CD4-positive, alpha-beta T cell (primary cell): ENCODE measurements around the gene C11orf52. TPM values are rescaled to one million over a fixed set of nuclear protein-coding genes. Genes with fewer than 3 reads are reported as not detected.

ENCODE experiments used
- ATAC-seq: fragments of 200-7000 bp; cut with Tn5 transposase; one replicate; pipeline ENCODE4 v1.10.0; 2022; ENCODE audit warnings: mild to moderate bottlenecking; ENCODE audit not compliant: poor library complexity
- CTCF ChIA-PET: fragments of 350-600 bp; sonication (Branson Sonifier 250); formaldehyde crosslinking; loops from one replicate; lab custom pipeline; 2021; ENCODE audit warnings: antibody characterized with exemption, inconsistent platforms; lab: Charles Lee
- POLR2A ChIA-PET: fragments of 350-600 bp; sonication (Branson Sonifier 250); formaldehyde crosslinking; loops from one replicate; lab custom pipeline; 2021; ENCODE audit warnings: antibody characterized with exemption, inconsistent platforms; lab: Charles Lee
- DNase-seq, 14 experiments: peaks; one replicate each; pipeline ENCODE4 v3.0.0-alpha.2; 2013 to 2020; ENCODE audit warnings: mixed read lengths in 2 of 14
- H3K27ac ChIP-seq, 2 donors: one replicate each; pipeline versions ENCODE4 v1.5.1 to v1.7.0; 2013; ENCODE audit warnings: low read length in 2 of 2, low read depth in 1 of 2, mild to moderate bottlenecking in 1 of 2
- H3K27me3 ChIP-seq, 2 experiments: 1 replicate in 1 of 2; 2 replicates in 1 of 2; pipeline versions ENCODE4 v1.6.1 to v1.7.0; 2013; ENCODE audit warnings: low read length in 2 of 2, control low read depth in 1 of 2, mild to moderate bottlenecking in 1 of 2, moderate library complexity in 1 of 2; ENCODE audit not compliant: insufficient read depth in 2 of 2, control insufficient read depth in 1 of 2
- H3K36me3 ChIP-seq: one replicate; pipeline ENCODE4 v1.6.1; 2013; ENCODE audit warnings: low read length, control low read depth; ENCODE audit not compliant: insufficient read depth
- H3K4me1 ChIP-seq: one replicate; pipeline ENCODE4 v1.6.1; 2013; ENCODE audit warnings: low read length, control low read depth; ENCODE audit not compliant: insufficient read depth
- H3K4me3 ChIP-seq: one replicate; pipeline ENCODE4 v1.5.1; 2013; ENCODE audit warnings: mild to moderate bottlenecking, low read length, moderate library complexity
- H3K9me3 ChIP-seq, 2 experiments: 1 replicate in 1 of 2; 2 replicates in 1 of 2; pipeline versions ENCODE4 v1.6.1 to v1.7.0; 2013; ENCODE audit warnings: low read length in 2 of 2, mild to moderate bottlenecking in 2 of 2, control low read depth in 1 of 2, moderate library complexity in 1 of 2; ENCODE audit not compliant: control insufficient read depth in 1 of 2, insufficient read depth in 1 of 2
- H3K27ac Mint-ChIP-seq: one replicate; pipeline ENCODE4 v1.8.0; 2020; ENCODE audit warnings: mixed read lengths
- H3K27me3 Mint-ChIP-seq: one replicate; pipeline ENCODE4 v1.8.0; 2021; ENCODE audit warnings: mixed read lengths
- H3K36me3 Mint-ChIP-seq: one replicate; pipeline ENCODE4 v1.8.0; 2021; ENCODE audit warnings: low read depth, mixed read lengths
- H3K4me1 Mint-ChIP-seq: one replicate; pipeline ENCODE4 v1.8.0; 2021; ENCODE audit warnings: low read depth, mixed read lengths
- H3K4me3 Mint-ChIP-seq: one replicate; pipeline ENCODE4 v1.8.0; 2020; ENCODE audit warnings: mild to moderate bottlenecking, mixed read lengths
- H3K9me3 Mint-ChIP-seq: one replicate; pipeline ENCODE4 v1.8.0; 2020; ENCODE audit warnings: mixed read lengths
- intact Hi-C, 2 experiments: fragments of 100-400 bp; cut with DNase I in 1 of 2; cut with micrococcal nuclease in 1 of 2; formaldehyde crosslinking; loops; one replicate each; pipeline versions ENCODE4 v1.15.1 to v1.9.0; 2023 to 2025; cut with DNase I, micrococcal nuclease
- total RNA-seq, 174 experiments: library from RNA in 2 of 174; stranded (reverse) in 2 of 174; gene quantifications; one replicate each; pipeline ENCODE4 v1.2.3 and lab custom pipeline; 2021 to 2026
- TF ChIP-seq, protein P1 (sequence below): fragments of 200-600 bp; IDR thresholded peaks from one replicate; pipeline ENCODE4 v1.8.0; 2022; ENCODE audit warnings: antibody characterized with exemption, mild to moderate bottlenecking

Gene C11orf52
- total RNA-seq, 2 experiments from 2014 or later, result not detected

DNA sequence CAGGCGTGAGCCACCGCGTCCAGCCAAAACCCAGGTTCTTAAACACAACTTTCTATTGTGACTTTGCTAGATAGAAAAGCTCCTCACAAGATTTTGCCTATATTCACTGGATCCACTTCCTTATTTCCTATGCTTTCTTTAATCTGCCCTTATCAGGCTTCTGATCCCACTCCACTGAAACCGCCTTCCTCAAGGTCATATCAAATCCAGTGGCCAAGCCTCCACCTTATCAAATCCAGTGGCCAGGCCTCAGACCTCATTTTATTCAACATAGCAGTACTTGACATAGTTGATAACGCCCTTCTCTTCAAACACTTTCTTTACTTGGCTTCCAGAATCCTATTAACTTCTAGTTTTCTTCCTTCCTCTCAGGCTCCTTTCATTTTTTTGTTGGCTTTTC, 48.0 kb downstream of the C11orf52 start:
- DNase-seq (no peak), ATAC-seq (no peak)
- no peaks in the 10 kb centered on the region for H3K27me3 Mint-ChIP-seq
- CTCF ChIA-PET, result no interaction called here
- Histone ChIP-seq H3K4me1 (no peaks in the 10 kb centered on the region), H3K27ac (no peak overlapping the region), H3K36me3 (no peaks in the 10 kb centered on the region), H3K4me3 (no peak overlapping the region), H3K27me3 (no peaks in the 10 kb centered on the region), H3K9me3 (no peaks in the 10 kb centered on the region)
- TF ChIP-seq, protein P1, sequence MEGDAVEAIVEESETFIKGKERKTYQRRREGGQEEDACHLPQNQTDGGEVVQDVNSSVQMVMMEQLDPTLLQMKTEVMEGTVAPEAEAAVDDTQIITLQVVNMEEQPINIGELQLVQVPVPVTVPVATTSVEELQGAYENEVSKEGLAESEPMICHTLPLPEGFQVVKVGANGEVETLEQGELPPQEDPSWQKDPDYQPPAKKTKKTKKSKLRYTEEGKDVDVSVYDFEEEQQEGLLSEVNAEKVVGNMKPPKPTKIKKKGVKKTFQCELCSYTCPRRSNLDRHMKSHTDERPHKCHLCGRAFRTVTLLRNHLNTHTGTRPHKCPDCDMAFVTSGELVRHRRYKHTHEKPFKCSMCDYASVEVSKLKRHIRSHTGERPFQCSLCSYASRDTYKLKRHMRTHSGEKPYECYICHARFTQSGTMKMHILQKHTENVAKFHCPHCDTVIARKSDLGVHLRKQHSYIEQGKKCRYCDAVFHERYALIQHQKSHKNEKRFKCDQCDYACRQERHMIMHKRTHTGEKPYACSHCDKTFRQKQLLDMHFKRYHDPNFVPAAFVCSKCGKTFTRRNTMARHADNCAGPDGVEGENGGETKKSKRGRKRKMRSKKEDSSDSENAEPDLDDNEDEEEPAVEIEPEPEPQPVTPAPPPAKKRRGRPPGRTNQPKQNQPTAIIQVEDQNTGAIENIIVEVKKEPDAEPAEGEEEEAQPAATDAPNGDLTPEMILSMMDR, result no peak
- no peak overlapping the region for H3K4me3 Mint-ChIP-seq
- no peak overlapping the region for H3K27ac Mint-ChIP-seq
- no peaks in the 10 kb centered on the region for H3K4me1 Mint-ChIP-seq
- intact Hi-C loops, result no loop called here
- no peaks in the 10 kb centered on the region for H3K9me3 Mint-ChIP-seq
- H3K36me3 Mint-ChIP-seq, result no peaks in the 10 kb centered on the region
- POLR2A ChIA-PET, result no interaction called here

DNA sequence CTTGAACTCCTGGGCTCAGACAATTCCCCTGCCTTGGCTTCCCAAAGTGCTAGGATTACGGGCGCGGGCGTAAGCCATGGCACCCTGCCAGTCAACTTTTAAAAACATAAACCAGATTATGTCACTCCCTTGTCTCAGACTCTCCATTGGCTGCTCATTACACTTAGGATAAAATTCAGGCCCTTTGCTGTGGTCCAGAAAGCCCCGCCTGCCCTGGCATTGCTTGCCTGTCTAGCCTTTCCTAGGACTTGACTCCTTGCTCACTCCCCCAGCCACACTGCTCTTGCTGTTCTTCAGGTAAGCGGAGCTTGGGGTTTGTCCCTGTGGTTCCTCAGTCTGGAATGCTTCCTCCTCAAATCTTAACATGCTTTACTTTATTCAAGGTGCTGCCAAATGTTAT, 48.9 kb downstream of the C11orf52 start:
- H3K27ac ChIP-seq, result no peak overlapping the region
- POLR2A ChIA-PET, result no interaction called here
- H3K9me3 Mint-ChIP-seq, result no peaks in the 10 kb centered on the region
- no peak overlapping the region for H3K4me3 ChIP-seq
- CTCF ChIA-PET, result no interaction called here
- H3K36me3 Mint-ChIP-seq, result no peaks in the 10 kb centered on the region
- H3K27me3 ChIP-seq, result no peaks in the 10 kb centered on the region
- no peaks in the 10 kb centered on the region for H3K27me3 Mint-ChIP-seq
- H3K4me3 Mint-ChIP-seq, result no peak overlapping the region
- DNase-seq (no peak), ATAC-seq (no peak)
- no peaks in the 10 kb centered on the region for H3K4me1 Mint-ChIP-seq
- H3K27ac Mint-ChIP-seq, result no peak overlapping the region
- TF ChIP-seq, protein P1, result no peak
- H3K4me1 ChIP-seq, result no peaks in the 10 kb centered on the region
- H3K36me3 ChIP-seq, result no peaks in the 10 kb centered on the region
- intact Hi-C loops, result no loop called here
- no peaks in the 10 kb centered on the region for H3K9me3 ChIP-seq

DNA sequence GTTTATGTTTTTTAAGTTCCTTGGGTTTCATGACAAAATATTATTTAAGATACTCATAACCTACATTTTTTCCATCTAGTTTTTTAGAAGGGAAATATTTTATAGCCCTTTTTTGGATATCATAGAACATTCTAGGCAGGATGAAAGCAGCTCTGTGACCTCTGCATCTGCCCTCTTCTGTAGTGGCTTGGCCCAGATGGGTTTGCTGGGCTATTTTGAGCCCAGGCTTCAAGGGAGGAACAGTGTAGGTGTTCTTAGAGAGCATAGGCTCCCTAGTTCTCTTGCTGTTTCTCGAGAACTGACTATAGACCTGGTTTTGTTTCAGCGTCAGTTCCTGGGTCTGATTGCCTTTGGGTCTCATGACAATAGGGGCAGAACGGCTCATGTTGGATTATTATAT, 50.6 kb downstream of the C11orf52 start:
- TF ChIP-seq, protein P1, result no peak
- Mint-ChIP-seq H3K9me3 (no peaks in the 10 kb centered on the region), H3K27me3 (no peaks in the 10 kb centered on the region), H3K4me1 (no peaks in the 10 kb centered on the region), H3K4me3 (no peak overlapping the region), H3K36me3 (no peaks in the 10 kb centered on the region), H3K27ac (no peak overlapping the region)
- no peaks in the 10 kb centered on the region for H3K36me3 ChIP-seq
- CTCF ChIA-PET, result no interaction called here
- no peaks in the 10 kb centered on the region for H3K4me1 ChIP-seq
- no peak for ATAC-seq
- no peak overlapping the region for H3K4me3 ChIP-seq
- no peaks in the 10 kb centered on the region for H3K9me3 ChIP-seq
- POLR2A ChIA-PET, result no interaction called here
- no peak overlapping the region for H3K27ac ChIP-seq
- H3K27me3 ChIP-seq, result no peaks in the 10 kb centered on the region
- intact Hi-C loops, result no loop called here
- no peak for DNase-seq
